COLO668 (cell line): ENCODE measurements around the gene TLX2.
"Not testable (repeated sequence)": the region's sequence is repeated elsewhere in the genome, so short reads cannot be mapped to it uniquely, and the experiment has no call there.

ENCODE experiments used
- DNase-seq: peaks from one replicate; lab custom pipeline; 2025; ENCODE audit not compliant: unreplicated experiment; lab: John Stamatoyannopoulos, UW

TLX2 gene

GRCh38 chr2:74553892-74554819 lies 39.9 kb downstream of the TLX2 start, which contains the start of the genes DOK1 and LOXL3:
Gene DOK1 (plus strand): TSS chr2:74554720. CDS start chr2:74554755, 35 bp downstream.
Gene LOXL3 (minus strand): TSS chr2:74553942. CDS start chr2:74552634, 1,308 bp downstream.
- DNase-seq, result peak; percentile 86

GRCh38 chr2:74554820-74555531 lies 40.7 kb downstream of the TLX2 start:
- peak; percentile 70 for DNase-seq

GRCh38 chr2:74555610-74556103 lies 41.4 kb downstream of the TLX2 start:
- DNase-seq, result no peak

GRCh38 chr2:74556159-74556558 lies 41.9 kb downstream of the TLX2 start:
- no peak for DNase-seq

- DNase-seq, result no peak
Observed at GRCh38 chr2:74556831-74557370, 42.7 kb downstream of the TLX2 start.

- no peak for DNase-seq
Observed at GRCh38 chr2:74558284-74559230, 44.3 kb downstream of the TLX2 start.

- no peak for DNase-seq
Observed at GRCh38 chr2:74559912-74560311, 45.7 kb downstream of the TLX2 start.

GRCh38 chr2:74560591-74560990 lies 46.3 kb downstream of the TLX2 start:
- no peak for DNase-seq

GRCh38 chr2:74561022-74561421 lies 46.8 kb downstream of the TLX2 start:
- not testable (repeated sequence) for DNase-seq

- no peak for DNase-seq
Observed at GRCh38 chr2:74562126-74562775, 48.0 kb downstream of the TLX2 start.

- no peak for DNase-seq
Observed at GRCh38 chr2:74564222-74564621, 50.0 kb downstream of the TLX2 start.

GRCh38 chr2:74566076-74566753 lies 52.0 kb downstream of the TLX2 start:
- DNase-seq, result no peak

GRCh38 chr2:74566754-74567085 lies 52.5 kb downstream of the TLX2 start:
- no peak for DNase-seq
